IMR-90 (cell line): Measurements from ENCODE around the gene RSBN1L. TPM values are rescaled to one million over a fixed set of nuclear protein-coding genes. Genes with fewer than 3 reads are reported as not detected.

Experiments used
- ATAC-seq: fragments of 200-7000 bp; cut with Tn5 transposase; 2 replicates; pipeline ENCODE4 v1.9.1; 2020; ENCODE audit warnings: low read depth, mild to moderate bottlenecking, moderate library complexity
- BruUV-seq: library from RNA; stranded (reverse); fragments of 400-500 nt; replicated peaks from 2 replicates; lab custom pipeline; 2021; lab: Mats Ljungman, UMichigan
- CTCF ChIA-PET: fragments of 300-600 bp; formaldehyde crosslinking; extraction: SDS; loops from one replicate; lab custom pipeline; 2021; ENCODE audit warnings: antibody characterized with exemption; lab: Yijun Ruan, JAX
- POLR2A ChIA-PET: fragments of 300-600 bp; sonication (Branson Sonifier 250); formaldehyde crosslinking; loops from one replicate; lab custom pipeline; 2022; ENCODE audit warnings: antibody characterized with exemption; ENCODE audit not compliant: unreplicated experiment; lab: Charles Lee
- DNase-seq: peaks from one replicate; pipeline ENCODE4 v3.0.0; 2013
- H2AFZ ChIP-seq: replicated peaks from 2 replicates; pipeline ENCODE3; 2013; ENCODE audit warnings: low read length, mild to moderate bottlenecking; ENCODE audit not compliant: poor library complexity
- H2AK5ac ChIP-seq: 2 replicates; pipeline ENCODE4 v1.6.1; 2013; ENCODE audit warnings: low read depth, low read length, inconsistent platforms
- H2AK9ac ChIP-seq: replicated peaks from 2 replicates; pipeline ENCODE3; 2013; ENCODE audit warnings: mild to moderate bottlenecking, low read depth, low read length, moderate library complexity; ENCODE audit not compliant: poor library complexity
- H2BK120ac ChIP-seq: 2 replicates; pipeline ENCODE4 v1.6.1; 2013; ENCODE audit warnings: low read depth, low read length, inconsistent platforms
- H2BK15ac ChIP-seq: 3 replicates; pipeline ENCODE4 v1.6.1; 2013; ENCODE audit warnings: low read depth, low read length, inconsistent platforms
- H2BK20ac ChIP-seq: 2 replicates; pipeline ENCODE4 v1.6.1; 2013; ENCODE audit warnings: low read depth, mild to moderate bottlenecking, inconsistent platforms, low read length, moderate library complexity
- H2BK5ac ChIP-seq: 2 replicates; pipeline ENCODE4 v1.6.1; 2013; ENCODE audit warnings: mild to moderate bottlenecking, low read depth, low read length, inconsistent platforms; ENCODE audit not compliant: poor library complexity, severe bottlenecking
- H3K14ac ChIP-seq: replicated peaks from 2 replicates; pipeline ENCODE4 v1.6.1; 2013; ENCODE audit warnings: low read depth, low read length, inconsistent platforms
- H3K18ac ChIP-seq: 2 replicates; pipeline ENCODE4 v1.6.1; 2013; ENCODE audit warnings: low read depth, low read length, control low read depth
- H3K23ac ChIP-seq: 2 replicates; pipeline ENCODE4 v1.6.1; 2013; ENCODE audit warnings: low read depth, low read length, inconsistent platforms
- H3K27ac ChIP-seq: 2 replicates; pipeline ENCODE4 v1.5.1; 2013; ENCODE audit warnings: mild to moderate bottlenecking, control low read depth, low read length; ENCODE audit not compliant: insufficient read depth
- H3K27me3 ChIP-seq: 2 replicates; pipeline ENCODE4 v1.6.1; 2013; ENCODE audit warnings: low read length; ENCODE audit not compliant: control insufficient read depth, insufficient read depth
- H3K36me3 ChIP-seq: 2 replicates; pipeline ENCODE4 v1.6.1; 2013; ENCODE audit warnings: low read length, mixed read lengths; ENCODE audit not compliant: control insufficient read depth, insufficient read depth
- H3K4ac ChIP-seq: 2 replicates; pipeline ENCODE4 v1.6.1; 2013; ENCODE audit warnings: low read depth, low read length, inconsistent platforms
- H3K4me1 ChIP-seq: 2 replicates; pipeline ENCODE4 v1.6.1; 2013; ENCODE audit warnings: low read length, mixed read lengths; ENCODE audit not compliant: control insufficient read depth, insufficient read depth
- H3K4me2 ChIP-seq: 2 replicates; pipeline ENCODE4 v1.6.1; 2013; ENCODE audit warnings: low read depth, mild to moderate bottlenecking, control low read depth, low read length, moderate library complexity
- H3K4me3 ChIP-seq: 2 replicates; pipeline ENCODE4 v1.5.1; 2013; ENCODE audit warnings: low read depth, mild to moderate bottlenecking, control low read depth, low read length, moderate library complexity; ENCODE audit not compliant: insufficient read depth
- H3K56ac ChIP-seq: 2 replicates; pipeline ENCODE4 v1.6.1; 2013; ENCODE audit warnings: low read length, inconsistent platforms; ENCODE audit not compliant: insufficient read depth; ENCODE audit errors: extremely low read depth
- H3K79me1 ChIP-seq, 2 experiments: 2 replicates each; pipeline ENCODE4 v1.6.1; 2013; ENCODE audit warnings: low read length in 2 of 2, inconsistent platforms in 1 of 2, low read depth in 1 of 2
- H3K9ac ChIP-seq: 2 replicates; pipeline ENCODE4 v1.6.1; 2013; ENCODE audit warnings: low read depth, low read length, control low read depth
- H3K9me1 ChIP-seq: 2 replicates; pipeline ENCODE4 v1.6.1; 2013; ENCODE audit warnings: low read length, inconsistent platforms; ENCODE audit not compliant: insufficient read depth
- H3K9me3 ChIP-seq: 2 replicates; pipeline ENCODE4 v1.6.1; 2013; ENCODE audit warnings: low read length; ENCODE audit not compliant: control insufficient read depth, insufficient read depth
- H4K20me1 ChIP-seq: 2 replicates; pipeline ENCODE4 v1.6.1; 2013; ENCODE audit warnings: low read length, inconsistent platforms; ENCODE audit not compliant: insufficient read depth
- H4K5ac ChIP-seq: 2 replicates; pipeline ENCODE4 v1.6.1; 2013; ENCODE audit warnings: mild to moderate bottlenecking, low read depth, low read length, control low read depth
- H4K8ac ChIP-seq, 2 experiments: 2 replicates each; pipeline ENCODE4 v1.6.1; 2013; ENCODE audit warnings: low read depth in 2 of 2, low read length in 2 of 2, control low read depth in 1 of 2, inconsistent platforms in 1 of 2
- H4K91ac ChIP-seq: 2 replicates; pipeline ENCODE4 v1.6.1; 2013; ENCODE audit warnings: low read depth, low read length, inconsistent platforms; ENCODE audit not compliant: insufficient read depth
- BHLHE40 ChIP-seq: fragments of 150-350 bp; IDR thresholded peaks from 2 replicates; pipeline ENCODE4 v1.6.1; 2016; ENCODE audit warnings: mild to moderate bottlenecking, low read depth, low read length
- CEBPB ChIP-seq: IDR thresholded peaks from 2 replicates; pipeline ENCODE4 v1.6.1; 2012; ENCODE audit warnings: low read depth, low read length, improper control_type of control experiment
- CHD1 ChIP-seq: IDR thresholded peaks from 2 replicates; pipeline ENCODE4 v1.6.1; 2012; ENCODE audit warnings: low read depth, low read length, improper control_type of control experiment
- CTCF ChIP-seq: conservative IDR thresholded peaks from 2 replicates; pipeline ENCODE4 v1.5.1; 2012; ENCODE audit warnings: mild to moderate bottlenecking, low read depth, low read length, improper control_type of control experiment
- FOS ChIP-seq: fragments of 150-350 bp; IDR thresholded peaks from 2 replicates; pipeline ENCODE4 v1.6.1; 2016; ENCODE audit warnings: low read depth, low read length
- MAFK ChIP-seq: IDR thresholded peaks from 2 replicates; pipeline ENCODE4 v1.6.1; 2012; ENCODE audit warnings: low read depth, low read length, improper control_type of control experiment
- MAZ ChIP-seq: IDR thresholded peaks from 2 replicates; pipeline ENCODE4 v1.6.1; 2012; ENCODE audit warnings: low read depth, mild to moderate bottlenecking, low read length, improper control_type of control experiment, moderate library complexity, borderline replicate concordance
- MXI1 ChIP-seq: IDR thresholded peaks from 2 replicates; pipeline ENCODE4 v1.6.1; 2012; ENCODE audit warnings: low read depth, mild to moderate bottlenecking, low read length, moderate library complexity, borderline replicate concordance
- NFE2L2 ChIP-seq: fragments of 150-350 bp; IDR thresholded peaks from 2 replicates; pipeline ENCODE4 v1.6.1; 2016; ENCODE audit warnings: low read depth, mild to moderate bottlenecking, low read length
- POLR2A ChIP-seq: IDR thresholded peaks from 2 replicates; pipeline ENCODE4 v1.6.1; 2012; ENCODE audit warnings: mild to moderate bottlenecking, low read depth, low read length
- RAD21 ChIP-seq: IDR thresholded peaks from 2 replicates; pipeline ENCODE4 v1.6.1; 2012; ENCODE audit warnings: low read length, improper control_type of control experiment
- RCOR1 ChIP-seq: IDR thresholded peaks from 2 replicates; pipeline ENCODE4 v1.6.1; 2012; ENCODE audit warnings: mild to moderate bottlenecking, low read length, improper control_type of control experiment; ENCODE audit not compliant: insufficient replicate concordance
- RFX5 ChIP-seq: IDR thresholded peaks from 2 replicates; pipeline ENCODE4 v1.8.0; 2012; ENCODE audit warnings: low read depth, mild to moderate bottlenecking, low read length, moderate library complexity
- SMC3 ChIP-seq: fragments of 150-350 bp; IDR thresholded peaks from 2 replicates; pipeline ENCODE4 v1.6.1; 2016; ENCODE audit warnings: low read depth, mild to moderate bottlenecking, antibody characterized with exemption, low read length, moderate library complexity
- USF2 ChIP-seq: fragments of 150-350 bp; IDR thresholded peaks from 2 replicates; pipeline ENCODE4 v1.6.1; 2017; ENCODE audit warnings: mild to moderate bottlenecking, antibody characterized with exemption, low read length, low read depth
- WGBS, 2 experiments: methylation state at CpG; one replicate each; pipeline versions ENCODE4 v1.1.5 to v1.1.7; 2013; ENCODE audit warnings: missing lambda C conversion rate in 2 of 2; ENCODE audit not compliant: insufficient read length in 1 of 2; ENCODE audit errors: extremely low coverage in 2 of 2; 5-methylcytosine and 5-hydroxymethylcytosine counted together
- dilution Hi-C: fragments of 300-500 bp; cut with HindIII; formaldehyde crosslinking; loops from one replicate; pipeline ENCODE4 v1.14.3; 2018; ENCODE audit warnings: low sequenced_read_pairs; ENCODE audit not compliant: unreplicated experiment
- in situ Hi-C: fragments of 300-500 bp; cut with MboI; formaldehyde crosslinking; loops from 3 replicates; pipeline ENCODE4 v1.14.3; 2019; ENCODE audit warnings: low sequenced_read_pairs, inconsistent platforms, mixed read lengths
- intact Hi-C: fragments of 100-400 bp; cut with micrococcal nuclease; formaldehyde crosslinking; loops from 2 replicates; pipeline ENCODE4 v1.10.0; 2022
- polyA plus RNA-seq, 3 experiments: library from polyadenylated mRNA; depleted of rRNA; stranded (reverse); fragments of >200 nt; gene quantifications; 2 replicates each; pipeline ENCODE4 v1.2.3, GENCODE V29; 2012; ENCODE audit warnings: low replicate concordance in 1 of 3
- total RNA-seq: library from RNA; depleted of rRNA; stranded (reverse); fragments of >200 nt; gene quantifications from 2 replicates; pipeline ENCODE4 v1.2.3, GENCODE V29; 2012

RSBN1L gene
- total and polyA plus RNA-seq, 2 of the 4 experiments (the other 2 are of a cell fraction): 7.8 to 14.7 TPM

- in situ Hi-C loops: loop anchor here (25.0 kb wide), 1 partner anchor 287 kb away; no protein-coding TSS in a partner anchor
- ChIA-PET CTCF (interaction anchor here (0.6 to 1.4 kb wide), 2 partner anchors 109 to 283 kb away, joined by 3 to 6 read pairs; no protein-coding TSS in a partner anchor), POLR2A (no interaction called here)
- no peak for TF ChIP-seq MAFK
- no peak for TF ChIP-seq BHLHE40
- no peak for TF ChIP-seq FOS
- TF ChIP-seq MAZ: no peak
- no peak for TF ChIP-seq CHD1
- TF ChIP-seq NFE2L2: no peak
- TF ChIP-seq USF2: no peak
- no peak for TF ChIP-seq CEBPB
- no peak for TF ChIP-seq RCOR1
- no peak for TF ChIP-seq MXI1
- TF ChIP-seq POLR2A: no peak
- TF ChIP-seq CTCF: no peak
- no peak for TF ChIP-seq RAD21
- no peak for TF ChIP-seq RFX5
- no peak for TF ChIP-seq SMC3
These were observed 46.4 kb upstream of the RSBN1L start for GRCh38 chr7:77649716-77650349.

More at GRCh38 chr7:77649716-77650349, 46.4 kb upstream of the RSBN1L start:
- peak overlapping the region; percentile 12; the same call in 1 of the 2 replicates for H2BK120ac ChIP-seq
- H4K91ac ChIP-seq: no peak overlapping the region
- no peak overlapping the region for H2AK5ac ChIP-seq
- H3K4me1 ChIP-seq: peaks cover 6% of the 10 kb centered on the region; the same call in 1 of the 2 replicates
- no peak overlapping the region for H3K23ac ChIP-seq
- H2AK9ac ChIP-seq: no peak overlapping the region
- peak overlapping the region; percentile 63; the same call in 1 of the 2 replicates for H3K18ac ChIP-seq
- H3K4me2 ChIP-seq: peak overlapping the region; percentile 94; the same call in 1 of the 2 replicates
- no peak overlapping the region for H3K14ac ChIP-seq
- no peak overlapping the region; a peak in 1 of 4 replicates for H4K8ac ChIP-seq
- no peaks in the 10 kb centered on the region for H3K27me3 ChIP-seq
- intact Hi-C loops (loop anchor here (5.0 kb wide), 1 partner anchor 267 kb away; no protein-coding TSS in a partner anchor), dilution Hi-C loops (no loop called here)
- peaks cover 18% of the 10 kb centered on the region for H3K36me3 ChIP-seq
- no peak overlapping the region for H2BK15ac ChIP-seq
- H3K9me3 ChIP-seq: no peaks in the 10 kb centered on the region
- no peak overlapping the region for H3K4me3 ChIP-seq
- no peak overlapping the region; the same call in 1 of the 2 replicates for H4K5ac ChIP-seq
- H3K4ac ChIP-seq: no peak overlapping the region
- H2AFZ ChIP-seq: no peak overlapping the region
- H2BK20ac ChIP-seq: 0 out of 2 replicates have a peak overlapping the region, but pooled peaks have one; percentile 16
- H3K9me1 ChIP-seq: 0 out of 2 replicates have a peak, but pooled peaks cover 3% of the 10 kb centered on the region
- peak overlapping the region; percentile 94 for H2BK5ac ChIP-seq
- DNase-seq: peak; percentile 81
- WGBS, 2 experiments: no CpG with 5 or more reads among the region's 4 CpGs
- ATAC-seq: peak; percentile 81
- no TSS peak for BruUV-seq
- no peak overlapping the region for H3K27ac ChIP-seq
- H3K9ac ChIP-seq: no peak overlapping the region
- H3K56ac ChIP-seq: no peak overlapping the region
- H4K20me1 ChIP-seq: no peaks in the 10 kb centered on the region
- peaks cover 5 to 28% of the 10 kb centered on the region in 2 experiments; a peak in 3 of 4 replicates for H3K79me1 ChIP-seq
